ENCODE results near the gene GYPC. TPM values are rescaled to one million over a fixed set of nuclear protein-coding genes. Genes with fewer than 3 reads are reported as not detected.
"Not testable (repeated sequence)": the region's sequence is repeated elsewhere in the genome, so short reads cannot be mapped to it uniquely, and the experiment has no call there.

The GYPC gene
- total and polyA plus RNA-seq, 2 of the 4 experiments (the other 2 are of a cell fraction) = 53.4 to 96.3 TPM

DNA sequence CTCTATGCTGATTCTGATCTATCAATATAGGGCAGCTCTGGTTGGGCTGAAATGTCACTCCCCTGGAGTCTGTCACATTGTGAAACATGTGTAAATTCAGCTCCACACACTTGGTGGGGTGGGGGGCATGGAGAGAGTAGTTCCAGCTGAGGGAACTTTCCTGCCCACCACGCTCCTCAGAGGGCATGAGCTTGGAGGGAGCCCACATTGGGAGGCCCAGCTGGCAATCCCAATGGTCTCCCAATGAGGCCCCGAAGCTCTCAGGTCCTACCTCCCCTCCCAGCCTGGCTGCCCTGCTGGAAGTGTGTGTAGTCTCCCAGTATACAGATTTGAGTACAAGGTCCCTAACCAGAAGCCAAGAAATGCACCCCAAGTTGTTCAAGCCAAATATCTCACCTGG is 31.5 kb downstream of the GYPC start:
- Histone ChIP-seq H2AK5ac (ENCODE audit: low read depth, low read length) (no peak overlapping the region), H3K23ac (ENCODE audit: low read depth, low read length) (no peak overlapping the region), H3K14ac (replicated peaks; ENCODE audit: low read depth, low read length) (no peak overlapping the region), H3K4me3 (ENCODE audit: insufficient read depth, low read depth, low read length) (no peak overlapping the region), H2BK20ac (ENCODE audit: low read depth, low read length) (no peak overlapping the region), H3K79me1 (ENCODE audit: low read depth in 1 of 2, low read length in 2 of 2) (peaks cover 6 to 12% of the 10 kb centered on the region in 2 experiments; a peak in 3 of 4 replicates), H2AFZ (replicated peaks; ENCODE audit: low read length, poor library complexity) (no peak overlapping the region), H3K27me3 (ENCODE audit: control insufficient read depth, insufficient read depth, low read length) (no peaks in the 10 kb centered on the region), H2BK120ac (ENCODE audit: low read depth, low read length) (no peak overlapping the region), H4K91ac (ENCODE audit: insufficient read depth, low read depth, low read length) (no peak overlapping the region), H3K9ac (ENCODE audit: low read depth, low read length) (no peak overlapping the region), H4K8ac (ENCODE audit: low read depth in 2 of 2, low read length in 2 of 2) (no peak overlapping the region), H3K56ac (ENCODE audit: extremely low read depth, insufficient read depth, low read length) (no peak overlapping the region), H3K18ac (ENCODE audit: low read depth, low read length) (no peak overlapping the region), H3K4ac (ENCODE audit: low read depth, low read length) (no peak overlapping the region), H4K20me1 (ENCODE audit: insufficient read depth, low read length) (peaks cover 12% of the 10 kb centered on the region; the same call in 1 of the 2 replicates), H2BK15ac (ENCODE audit: low read depth, low read length) (no peak overlapping the region), H3K27ac (ENCODE audit: insufficient read depth, low read length) (no peak overlapping the region), H2BK5ac (ENCODE audit: low read depth, low read length, poor library complexity, severe bottlenecking) (no peak overlapping the region), H3K9me3 (ENCODE audit: control insufficient read depth, insufficient read depth, low read length) (no peaks in the 10 kb centered on the region), H3K9me1 (ENCODE audit: insufficient read depth, low read length) (peaks cover 16% of the 10 kb centered on the region; the same call in 1 of the 2 replicates), H2AK9ac (replicated peaks; ENCODE audit: low read depth, low read length, poor library complexity) (no peak overlapping the region), H3K36me3 (ENCODE audit: control insufficient read depth, insufficient read depth, low read length) (peaks cover 27% of the 10 kb centered on the region), H3K4me2 (ENCODE audit: low read depth, low read length) (no peak overlapping the region), H3K4me1 (ENCODE audit: control insufficient read depth, insufficient read depth, low read length) (no peaks in the 10 kb centered on the region), H4K5ac (ENCODE audit: low read depth, low read length) (no peak overlapping the region)
- intact Hi-C loops (cut with micrococcal nuclease) (no loop called here), in situ Hi-C loops (cut with MboI; ENCODE audit: low sequenced_read_pairs) (no loop called here), dilution Hi-C loops (cut with HindIII; ENCODE audit: low sequenced_read_pairs, unreplicated experiment) (no loop called here)
- POLR2A ChIA-PET (ENCODE audit: unreplicated experiment) = no interaction called here
- DNase-seq (no peak), ATAC-seq (ENCODE audit: low read depth) (no peak)
- WGBS, 2 experiments (ENCODE audit: extremely low coverage in 2 of 2, insufficient read length in 1 of 2) = no CpG with 5 or more reads among the region's 2 CpGs
- BruUV-seq (replicated peaks) = no TSS peak
- TF ChIP-seq, protein P1, sequence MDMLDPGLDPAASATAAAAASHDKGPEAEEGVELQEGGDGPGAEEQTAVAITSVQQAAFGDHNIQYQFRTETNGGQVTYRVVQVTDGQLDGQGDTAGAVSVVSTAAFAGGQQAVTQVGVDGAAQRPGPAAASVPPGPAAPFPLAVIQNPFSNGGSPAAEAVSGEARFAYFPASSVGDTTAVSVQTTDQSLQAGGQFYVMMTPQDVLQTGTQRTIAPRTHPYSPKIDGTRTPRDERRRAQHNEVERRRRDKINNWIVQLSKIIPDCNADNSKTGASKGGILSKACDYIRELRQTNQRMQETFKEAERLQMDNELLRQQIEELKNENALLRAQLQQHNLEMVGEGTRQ (IDR thresholded peaks at IDR 0.05; ENCODE audit: low read depth, low read length) = no peak
- no peak for TF ChIP-seq SMC3 (IDR thresholded peaks at IDR 0.05; ENCODE audit: low read depth, low read length)
- TF ChIP-seq NFE2L2 (IDR thresholded peaks at IDR 0.05; ENCODE audit: low read depth, low read length) = no peak
- TF ChIP-seq RAD21 (IDR thresholded peaks at IDR 0.05; ENCODE audit: low read length) = no peak
- TF ChIP-seq MAFK (IDR thresholded peaks at IDR 0.05; ENCODE audit: low read depth, low read length) = no peak
- TF ChIP-seq MXI1 (IDR thresholded peaks at IDR 0.05; ENCODE audit: borderline replicate concordance, low read depth, low read length) = no peak
- no peak for TF ChIP-seq MAZ (IDR thresholded peaks at IDR 0.05; ENCODE audit: borderline replicate concordance, low read depth, low read length)
- CTCF ChIA-PET = interaction anchor here (1.0 kb wide), 1 partner anchor 13 kb away, joined by 3 read pairs; no protein-coding TSS in a partner anchor

DNA sequence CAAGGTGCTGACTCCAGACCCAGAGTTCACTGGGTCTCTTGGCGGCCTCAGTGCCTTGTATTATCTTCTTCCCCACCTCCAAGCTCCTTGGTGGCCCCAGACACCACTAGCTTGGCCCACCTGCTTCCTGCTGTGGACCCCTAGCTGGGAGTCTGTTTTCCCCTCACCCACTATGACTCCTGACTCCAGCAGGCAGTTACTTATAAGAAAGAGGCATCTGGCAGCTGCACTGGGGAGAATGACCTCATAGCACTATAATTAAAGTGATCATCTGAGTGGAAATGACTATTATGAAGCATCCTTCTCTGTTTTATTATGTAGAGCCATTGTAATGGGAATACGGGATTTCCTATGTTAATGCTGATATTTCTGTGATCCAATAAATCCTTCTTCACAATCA is 32.6 kb downstream of the GYPC start:
- H3K18ac ChIP-seq (ENCODE audit: low read depth, low read length); CTCF ChIA-PET; H4K8ac ChIP-seq (ENCODE audit: low read depth in 2 of 2, low read length in 2 of 2); H3K27me3 ChIP-seq (ENCODE audit: control insufficient read depth, insufficient read depth, low read length); H3K4ac ChIP-seq (ENCODE audit: low read depth, low read length); H3K27ac ChIP-seq (ENCODE audit: insufficient read depth, low read length); in situ Hi-C loops (cut with MboI; ENCODE audit: low sequenced_read_pairs); H2AK9ac ChIP-seq (replicated peaks; ENCODE audit: low read depth, low read length, poor library complexity); H2AK5ac ChIP-seq (ENCODE audit: low read depth, low read length); ATAC-seq (ENCODE audit: low read depth); H2BK20ac ChIP-seq (ENCODE audit: low read depth, low read length); BruUV-seq (replicated peaks); H4K91ac ChIP-seq (ENCODE audit: insufficient read depth, low read depth, low read length); DNase-seq; H3K4me3 ChIP-seq (ENCODE audit: insufficient read depth, low read depth, low read length); H3K23ac ChIP-seq (ENCODE audit: low read depth, low read length); H3K56ac ChIP-seq (ENCODE audit: extremely low read depth, insufficient read depth, low read length); dilution Hi-C loops (cut with HindIII; ENCODE audit: low sequenced_read_pairs, unreplicated experiment); H3K14ac ChIP-seq (replicated peaks; ENCODE audit: low read depth, low read length); H4K5ac ChIP-seq (ENCODE audit: low read depth, low read length); POLR2A ChIA-PET (ENCODE audit: unreplicated experiment); H2AFZ ChIP-seq (replicated peaks; ENCODE audit: low read length, poor library complexity); H2BK15ac ChIP-seq (ENCODE audit: low read depth, low read length); H3K9me3 ChIP-seq (ENCODE audit: control insufficient read depth, insufficient read depth, low read length); H3K4me1 ChIP-seq (ENCODE audit: control insufficient read depth, insufficient read depth, low read length); H2BK5ac ChIP-seq (ENCODE audit: low read depth, low read length, poor library complexity, severe bottlenecking); intact Hi-C loops (cut with micrococcal nuclease); H3K9ac ChIP-seq (ENCODE audit: low read depth, low read length); H3K4me2 ChIP-seq (ENCODE audit: low read depth, low read length); H2BK120ac ChIP-seq (ENCODE audit: low read depth, low read length): not testable (repeated sequence)
- Histone ChIP-seq H4K20me1 (ENCODE audit: insufficient read depth, low read length) (peaks cover 11% of the 10 kb centered on the region; the same call in 1 of the 2 replicates), H3K36me3 (ENCODE audit: control insufficient read depth, insufficient read depth, low read length) (peaks cover 30% of the 10 kb centered on the region), H3K79me1 (ENCODE audit: low read depth in 1 of 2, low read length in 2 of 2) (peaks cover 6 to 11% of the 10 kb centered on the region in 2 experiments; a peak in 3 of 4 replicates), H3K9me1 (ENCODE audit: insufficient read depth, low read length) (peaks cover 16% of the 10 kb centered on the region; the same call in 1 of the 2 replicates)
- WGBS, 2 experiments (ENCODE audit: extremely low coverage in 2 of 2, insufficient read length in 1 of 2) = no CpG with 5 or more reads among the region's 2 CpGs
